ENCODE results near the gene FKBP15. TPM values are rescaled to one million over a fixed set of nuclear protein-coding genes. Genes with fewer than 3 reads are reported as not detected.

Gene FKBP15
- total RNA-seq, 1 experiment from 2014 or later, result 18.5 TPM

DNA sequence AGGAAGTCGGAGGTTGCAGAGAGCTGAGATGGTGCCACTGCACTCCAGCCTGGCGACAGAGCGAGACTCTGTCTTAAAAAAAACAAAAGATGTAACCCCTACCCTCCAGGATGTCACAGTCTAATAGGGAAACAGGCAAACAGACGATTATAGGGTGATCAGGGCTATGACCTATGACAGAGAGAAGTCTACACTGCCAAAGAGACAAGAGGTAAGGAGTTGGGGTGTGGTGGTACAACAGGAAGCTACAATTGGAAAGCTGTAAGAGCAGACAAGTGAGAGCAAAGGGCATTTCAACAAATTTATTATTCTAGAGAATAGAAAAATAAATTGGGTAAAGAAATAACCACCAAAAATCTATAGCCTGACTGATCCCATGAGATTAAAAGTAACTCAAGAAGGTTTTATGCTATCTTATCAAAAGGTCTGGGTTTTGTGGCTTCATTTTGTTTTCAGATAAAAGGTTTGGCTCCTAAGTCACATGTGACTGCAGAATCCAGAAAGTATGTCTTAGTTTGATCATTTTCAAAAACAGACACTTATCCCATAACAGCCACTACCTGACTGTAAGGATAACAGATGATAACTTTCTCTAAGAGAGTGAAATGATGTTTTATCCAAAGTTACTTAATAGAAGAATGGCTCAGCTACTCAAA lies 47.0 kb upstream of the FKBP15 start:
- Histone ChIP-seq H3K9me3 (ENCODE audit: control insufficient read depth, low read depth, low read length) (no peaks in the 10 kb centered on the region), H4K5ac (ENCODE audit: insufficient read length, low read depth, low read length) (no peak overlapping the region), H2AFZ (ENCODE audit: low read length) (no peak overlapping the region), H3K56ac (ENCODE audit: insufficient read length, low read depth, low read length) (no peak overlapping the region), H3K9ac (ENCODE audit: extremely low read depth, insufficient read length, low read length) (no peak overlapping the region), H3K4me2 (ENCODE audit: insufficient read depth, insufficient read length, low read length) (no peak overlapping the region), H2BK5ac (ENCODE audit: insufficient read length, low read length) (no peak overlapping the region), H3K4me1 (ENCODE audit: insufficient read depth, low read length) (no peaks in the 10 kb centered on the region), H4K20me1 (ENCODE audit: control insufficient read depth, insufficient read depth, insufficient read length) (no peaks in the 10 kb centered on the region), H3K27me3 (ENCODE audit: insufficient read depth, low read length) (no peaks in the 10 kb centered on the region), H3K4ac (ENCODE audit: low read depth, low read length) (no peak overlapping the region), H3T11ph (ENCODE audit: low read length) (no peak overlapping the region), H2AK5ac (ENCODE audit: insufficient read length, low read length) (no peak overlapping the region), H3K27ac (ENCODE audit: insufficient read length, low read depth, low read length) (no peak overlapping the region), H3K18ac (ENCODE audit: insufficient read length, low read depth, low read length) (no peak overlapping the region), H3K79me2 (ENCODE audit: insufficient read depth, low read length) (no peaks in the 10 kb centered on the region), H4K91ac (ENCODE audit: insufficient read length, low read depth, low read length) (no peak overlapping the region), H3K79me1 (ENCODE audit: insufficient read depth, low read depth, low read length, poor library complexity, severe bottlenecking) (no peaks in the 10 kb centered on the region), H4K8ac (replicated peaks; ENCODE audit: insufficient read length, low read depth, low read length) (no peak overlapping the region), H3K23me2 (ENCODE audit: insufficient read length, low read depth, low read length, poor library complexity, severe bottlenecking) (no peaks in the 10 kb centered on the region), H3K23ac (ENCODE audit: insufficient read length, low read depth, low read length) (no peak overlapping the region), H2BK20ac (ENCODE audit: low read depth, low read length, poor library complexity, severe bottlenecking) (no peak overlapping the region), H2BK15ac (ENCODE audit: low read depth, low read length) (no peak overlapping the region), H2BK120ac (ENCODE audit: low read depth, low read length, poor library complexity, severe bottlenecking) (no peak overlapping the region), H3K14ac (ENCODE audit: insufficient read depth, low read length) (no peak overlapping the region), H2BK12ac (ENCODE audit: insufficient read length, low read depth, low read length) (no peak overlapping the region)
- no peak overlapping the region for H3K4me3 Mint-ChIP-seq
- peaks cover 6 to 47% (median 34%) of the 10 kb centered on the region in 3 experiments; a peak in 5 of 7 replicates for H3K36me3 Mint-ChIP-seq (ENCODE audit: insufficient read depth in 1 of 3, low read depth in 3 of 3)
- TF ChIP-seq, protein P1, sequence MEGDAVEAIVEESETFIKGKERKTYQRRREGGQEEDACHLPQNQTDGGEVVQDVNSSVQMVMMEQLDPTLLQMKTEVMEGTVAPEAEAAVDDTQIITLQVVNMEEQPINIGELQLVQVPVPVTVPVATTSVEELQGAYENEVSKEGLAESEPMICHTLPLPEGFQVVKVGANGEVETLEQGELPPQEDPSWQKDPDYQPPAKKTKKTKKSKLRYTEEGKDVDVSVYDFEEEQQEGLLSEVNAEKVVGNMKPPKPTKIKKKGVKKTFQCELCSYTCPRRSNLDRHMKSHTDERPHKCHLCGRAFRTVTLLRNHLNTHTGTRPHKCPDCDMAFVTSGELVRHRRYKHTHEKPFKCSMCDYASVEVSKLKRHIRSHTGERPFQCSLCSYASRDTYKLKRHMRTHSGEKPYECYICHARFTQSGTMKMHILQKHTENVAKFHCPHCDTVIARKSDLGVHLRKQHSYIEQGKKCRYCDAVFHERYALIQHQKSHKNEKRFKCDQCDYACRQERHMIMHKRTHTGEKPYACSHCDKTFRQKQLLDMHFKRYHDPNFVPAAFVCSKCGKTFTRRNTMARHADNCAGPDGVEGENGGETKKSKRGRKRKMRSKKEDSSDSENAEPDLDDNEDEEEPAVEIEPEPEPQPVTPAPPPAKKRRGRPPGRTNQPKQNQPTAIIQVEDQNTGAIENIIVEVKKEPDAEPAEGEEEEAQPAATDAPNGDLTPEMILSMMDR (conservative IDR thresholded peaks at IDR 0.05), result no peak
- H3K27ac Mint-ChIP-seq, result no peak overlapping the region; a peak in 1 of 7 replicates
- no peak for DNase-seq
- H3K9me3 Mint-ChIP-seq, result no peaks in the 10 kb centered on the region
- H3K27me3 Mint-ChIP-seq (ENCODE audit: low read depth), result no peaks in the 10 kb centered on the region
- WGBS (ENCODE audit: extremely low coverage, insufficient read length, low lambda C conversion rate), result no CpG with 5 or more reads among the region's 4 CpGs
- H3K4me1 Mint-ChIP-seq, result no peaks in the 10 kb centered on the region
